Natural killer cell (primary cell): ENCODE results near the gene PCYOX1L. TPM values are rescaled to one million over a fixed set of nuclear protein-coding genes. Genes with fewer than 3 reads are reported as not detected.

Experiments used
- ATAC-seq, 3 donors: fragments of 150-1000 bp in 2 of 3; fragments of 200-7000 bp in 1 of 3; cut with Tn5 transposase; 1 replicate in 1 of 3; 2 replicates in 2 of 3; pipeline ENCODE4 v1.10.0; 2021; ENCODE audit warnings: mild to moderate bottlenecking in 2 of 3, moderate library complexity in 2 of 3
- DNase-seq, 2 donors: peaks; one replicate each; pipeline versions ENCODE4 v3.0.0 to v3.0.0-alpha.2; 2013 to 2021; ENCODE audit warnings: mixed read lengths in 1 of 2
- H3K27ac ChIP-seq: one replicate; pipeline ENCODE4 v1.5.1; 2013; ENCODE audit warnings: mild to moderate bottlenecking, low read length
- H3K27me3 ChIP-seq: one replicate; pipeline ENCODE4 v1.6.1; 2013; ENCODE audit warnings: low read length; ENCODE audit not compliant: control insufficient read depth, insufficient read depth
- H3K36me3 ChIP-seq: one replicate; pipeline ENCODE4 v1.6.1; 2013; ENCODE audit warnings: low read length; ENCODE audit not compliant: control insufficient read depth, insufficient read depth
- H3K4me1 ChIP-seq: one replicate; pipeline ENCODE4 v1.6.1; 2013; ENCODE audit warnings: low read length; ENCODE audit not compliant: control insufficient read depth, insufficient read depth
- H3K4me3 ChIP-seq: one replicate; pipeline ENCODE4 v1.5.1; 2013; ENCODE audit warnings: low read length
- H3K9me3 ChIP-seq: one replicate; pipeline ENCODE4 v1.6.1; 2013; ENCODE audit warnings: low read length; ENCODE audit not compliant: control insufficient read depth, insufficient read depth
- H3K27ac Mint-ChIP-seq, 2 donors: one replicate each; pipeline ENCODE4 v1.8.0; 2022; ENCODE audit warnings: mild to moderate bottlenecking in 2 of 2, mixed read lengths in 2 of 2, moderate library complexity in 1 of 2
- H3K27me3 Mint-ChIP-seq, 2 donors: one replicate each; pipeline ENCODE4 v1.8.0; 2022; ENCODE audit warnings: low read depth in 2 of 2, mixed read lengths in 2 of 2
- H3K36me3 Mint-ChIP-seq: one replicate; pipeline ENCODE4 v1.8.0; 2022; ENCODE audit warnings: mixed read lengths
- H3K4me1 Mint-ChIP-seq, 2 donors: one replicate each; pipeline ENCODE4 v1.8.0; 2022; ENCODE audit warnings: mixed read lengths in 2 of 2
- H3K4me3 Mint-ChIP-seq: one replicate; pipeline ENCODE4 v1.8.0; 2022; ENCODE audit warnings: mild to moderate bottlenecking, moderate library complexity, mixed read lengths
- H3K9me3 Mint-ChIP-seq, 2 donors: one replicate each; pipeline ENCODE4 v1.8.0; 2022; ENCODE audit warnings: mixed read lengths in 2 of 2
- CTCF ChIP-seq: fragments of 200-600 bp; IDR thresholded peaks from one replicate; pipeline ENCODE4 v1.8.0; 2022; ENCODE audit warnings: antibody characterized with exemption
- WGBS: methylation state at CpG from one replicate; pipeline ENCODE4 v1.1.7; 2013; ENCODE audit warnings: missing lambda C conversion rate; ENCODE audit not compliant: insufficient coverage; 5-methylcytosine and 5-hydroxymethylcytosine counted together
- intact Hi-C: fragments of 100-400 bp; cut with micrococcal nuclease; formaldehyde crosslinking; loops from one replicate; pipeline ENCODE4 v1.14.2; 2022
- total RNA-seq, 4 donors: library from RNA; stranded (reverse); fragments of 120-200 nt in 1 of 4; gene quantifications; one replicate each; pipeline versions ENCODE4 v1.2.3 to v1.2.4, GENCODE V29; 2013 to 2022

Gene PCYOX1L
- total RNA-seq, 3 donors from 2014 or later (not counting 1 experiment from before 2014, with no cell fraction given) = 16.6 to 18.1 (median 16.8) TPM

DNA sequence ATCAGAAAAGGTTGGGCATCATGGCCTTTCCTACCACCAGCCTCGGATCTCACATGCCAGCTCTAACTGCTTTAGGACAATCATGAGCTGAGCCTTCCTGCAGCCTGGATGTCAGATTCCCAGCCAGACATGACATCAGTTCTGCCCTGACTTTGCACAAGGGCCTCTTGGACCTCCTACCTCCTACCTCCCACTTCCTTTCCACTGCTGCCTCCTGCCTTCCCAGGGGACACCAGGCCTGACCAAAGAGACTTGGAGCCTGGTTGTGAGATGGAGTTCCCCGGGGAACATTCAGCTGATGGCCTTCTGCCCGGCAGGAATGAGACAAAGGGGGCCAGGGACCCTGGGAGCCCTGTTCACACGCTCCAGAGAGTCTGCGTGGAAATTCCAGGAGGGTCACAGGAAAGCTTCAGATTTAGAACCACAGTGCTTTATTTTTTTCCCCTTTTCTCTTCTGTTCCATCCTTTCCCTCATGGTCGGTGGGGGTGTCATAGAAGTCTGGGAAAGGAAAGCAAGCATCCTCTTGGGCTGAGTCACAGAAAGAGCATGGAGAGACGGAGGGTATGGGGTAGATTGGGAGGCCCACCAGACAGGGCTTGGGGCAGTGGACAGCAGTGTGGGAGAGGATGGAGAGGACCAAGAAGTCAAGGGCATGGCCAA lies 56.7 kb downstream of the PCYOX1L start:
- intact Hi-C loops = no loop called here
- no peaks in the 10 kb centered on the region for H3K4me1 ChIP-seq
- H3K9me3 ChIP-seq = no peaks in the 10 kb centered on the region
- no peaks in the 10 kb centered on the region for H3K36me3 ChIP-seq
- no peaks in the 10 kb centered on the region for H3K27me3 ChIP-seq
- no peak overlapping the region for H3K27ac ChIP-seq
- no peak for TF ChIP-seq CTCF
- Mint-ChIP-seq H3K4me1 (no peaks in the 10 kb centered on the region), H3K27me3 (no peaks in the 10 kb centered on the region), H3K9me3 (no peaks in the 10 kb centered on the region), H3K4me3 (no peak overlapping the region), H3K36me3 (no peaks in the 10 kb centered on the region), H3K27ac (no peak overlapping the region)
- no peak overlapping the region for H3K4me3 ChIP-seq
- no peak for ATAC-seq
- WGBS = 82% methylated on average over 7 of the region's 7 CpGs
- no peak for DNase-seq

DNA sequence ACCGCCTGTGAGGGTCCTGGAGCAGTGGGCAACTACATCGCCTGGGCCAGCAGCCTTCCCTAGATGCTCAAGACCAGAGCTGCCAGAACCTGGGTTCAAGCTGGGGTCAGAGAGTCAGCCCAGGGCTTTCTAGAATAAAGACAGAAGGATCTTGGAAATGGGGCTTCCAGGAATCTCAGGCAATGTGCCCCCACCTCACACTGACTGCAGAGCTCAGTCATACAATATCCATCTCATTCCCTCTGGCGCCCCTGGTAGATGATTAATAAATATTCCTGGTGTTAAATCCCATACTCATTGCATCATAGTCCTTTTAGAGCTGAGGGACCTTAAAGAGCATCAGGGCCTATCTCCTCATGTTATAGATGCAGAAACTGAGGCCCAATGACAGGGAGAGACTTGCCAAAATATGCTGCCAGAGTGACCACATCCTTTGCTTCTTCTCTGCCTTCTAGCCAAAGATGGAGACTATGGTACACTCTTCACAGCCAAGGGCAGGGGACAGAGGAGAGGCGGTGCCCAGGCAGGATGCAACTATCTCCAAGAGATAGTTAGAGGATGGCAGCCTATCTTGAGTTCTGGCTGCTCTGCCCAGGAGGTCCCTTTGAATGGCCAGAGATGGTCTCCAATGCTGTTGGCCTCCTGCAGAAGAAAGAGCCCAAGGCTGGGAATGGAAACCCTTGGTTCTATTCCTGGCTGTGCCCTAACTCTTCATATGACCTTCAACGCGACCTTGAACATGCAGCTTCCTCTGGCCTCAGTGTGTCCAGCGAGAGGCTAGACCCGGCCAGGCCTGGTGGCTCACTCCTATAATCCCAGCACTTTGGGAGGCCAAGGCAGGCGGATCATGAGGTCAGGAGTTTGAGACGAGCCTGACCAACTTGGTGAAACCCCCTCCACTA lies 57.5 kb downstream of the PCYOX1L start:
- TF ChIP-seq CTCF = no peak
- Mint-ChIP-seq H3K27ac (no peak overlapping the region), H3K4me1 (no peaks in the 10 kb centered on the region), H3K36me3 (no peaks in the 10 kb centered on the region), H3K4me3 (no peak overlapping the region), H3K9me3 (no peaks in the 10 kb centered on the region), H3K27me3 (no peaks in the 10 kb centered on the region)
- no peaks in the 10 kb centered on the region for H3K4me1 ChIP-seq
- intact Hi-C loops = no loop called here
- no peak for DNase-seq
- no peak overlapping the region for H3K4me3 ChIP-seq
- H3K36me3 ChIP-seq = no peaks in the 10 kb centered on the region
- WGBS = 82% methylated on average over 10 of the region's 10 CpGs
- no peaks in the 10 kb centered on the region for H3K9me3 ChIP-seq
- no peak overlapping the region for H3K27ac ChIP-seq
- no peaks in the 10 kb centered on the region for H3K27me3 ChIP-seq
- ATAC-seq = no peak

GRCh38 chr5:149416987-149417710 lies 59.3 kb downstream of the PCYOX1L start:
- WGBS = 76% methylated on average over 6 of the region's 8 CpGs
- Mint-ChIP-seq H3K4me1 (no peaks in the 10 kb centered on the region), H3K4me3 (no peak overlapping the region), H3K9me3 (no peaks in the 10 kb centered on the region), H3K27ac (no peak overlapping the region), H3K27me3 (no peaks in the 10 kb centered on the region), H3K36me3 (no peaks in the 10 kb centered on the region)
- Histone ChIP-seq H3K4me3 (no peak overlapping the region), H3K27ac (no peak overlapping the region), H3K9me3 (no peaks in the 10 kb centered on the region), H3K36me3 (no peaks in the 10 kb centered on the region), H3K4me1 (no peaks in the 10 kb centered on the region), H3K27me3 (no peaks in the 10 kb centered on the region)
- TF ChIP-seq CTCF = no peak
- DNase-seq (no peak), ATAC-seq (no peak)
- intact Hi-C loops = no loop called here
